Activated CD8-positive, alpha-beta memory T cell treated with anti-CD3 and anti-CD28 coated beads for 1 hour (primary cell): ENCODE results near the gene TCHHL1.

Experiments
- DNase-seq, 2 donors: peaks; one replicate each; pipeline ENCODE4 v3.0.0-alpha.2; 2020; ENCODE audit warnings: low read depth in 1 of 2; ENCODE audit errors: extremely low read depth in 1 of 2

Gene TCHHL1

DNA sequence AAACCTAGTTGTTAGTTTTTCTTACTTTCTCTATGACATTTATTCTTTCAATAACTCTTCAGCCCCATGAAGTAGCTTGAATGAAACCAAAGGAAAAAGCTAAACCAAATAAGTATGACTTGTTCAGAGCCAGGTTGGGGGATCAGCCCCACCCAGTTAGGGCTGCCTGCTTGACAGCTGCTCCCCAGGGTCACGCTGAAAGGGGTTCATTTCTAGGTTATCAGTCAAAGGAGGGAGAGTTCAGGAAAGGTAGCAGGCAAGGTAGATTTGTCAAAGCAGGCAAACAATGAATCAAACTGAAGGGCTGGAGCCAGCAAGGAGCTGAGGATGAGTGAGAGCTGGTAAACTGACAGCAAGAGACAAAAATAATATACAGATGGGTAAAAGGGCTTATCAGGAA is 49.0 kb downstream of the TCHHL1 start:
- no peak for DNase-seq

DNA sequence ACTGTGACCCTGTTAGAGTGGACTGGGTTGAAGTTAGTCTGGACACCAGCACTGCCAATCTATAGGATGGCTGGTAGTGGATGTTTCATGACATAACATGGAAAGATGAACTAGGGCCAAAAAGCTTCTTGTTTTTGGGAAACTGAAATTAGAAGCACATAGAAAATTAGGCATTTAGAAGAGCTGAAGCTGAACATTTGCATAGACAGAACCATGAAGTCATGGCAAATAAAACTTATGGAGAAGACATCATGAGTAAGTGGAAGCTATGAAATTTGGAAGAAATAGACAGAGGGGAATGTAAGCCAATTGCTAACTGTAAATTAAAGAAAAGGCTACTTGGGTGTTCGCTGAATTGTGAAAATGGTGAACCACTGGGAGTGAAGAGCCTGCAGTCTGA is 49.4 kb downstream of the TCHHL1 start:
- no peak for DNase-seq

DNA sequence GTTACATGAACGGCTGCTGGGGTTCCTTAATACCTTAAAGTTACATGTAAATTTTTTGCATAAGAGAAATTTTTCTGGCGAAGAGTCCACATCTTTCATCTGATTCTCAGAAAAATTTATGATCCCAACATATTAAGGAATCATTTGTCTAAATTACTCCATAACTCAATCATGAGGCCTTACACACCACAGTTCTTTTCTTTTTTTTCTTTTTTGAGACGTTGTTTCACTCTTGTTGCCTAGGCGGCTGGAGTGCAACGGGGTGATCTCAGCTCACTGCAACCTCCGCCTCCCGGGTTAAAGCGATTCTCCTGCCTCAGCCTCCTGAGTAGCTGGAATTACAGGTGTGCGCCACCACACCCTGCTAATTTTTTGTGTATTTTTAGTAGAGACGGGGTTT is 50.0 kb downstream of the TCHHL1 start:
- no peak for DNase-seq

DNA sequence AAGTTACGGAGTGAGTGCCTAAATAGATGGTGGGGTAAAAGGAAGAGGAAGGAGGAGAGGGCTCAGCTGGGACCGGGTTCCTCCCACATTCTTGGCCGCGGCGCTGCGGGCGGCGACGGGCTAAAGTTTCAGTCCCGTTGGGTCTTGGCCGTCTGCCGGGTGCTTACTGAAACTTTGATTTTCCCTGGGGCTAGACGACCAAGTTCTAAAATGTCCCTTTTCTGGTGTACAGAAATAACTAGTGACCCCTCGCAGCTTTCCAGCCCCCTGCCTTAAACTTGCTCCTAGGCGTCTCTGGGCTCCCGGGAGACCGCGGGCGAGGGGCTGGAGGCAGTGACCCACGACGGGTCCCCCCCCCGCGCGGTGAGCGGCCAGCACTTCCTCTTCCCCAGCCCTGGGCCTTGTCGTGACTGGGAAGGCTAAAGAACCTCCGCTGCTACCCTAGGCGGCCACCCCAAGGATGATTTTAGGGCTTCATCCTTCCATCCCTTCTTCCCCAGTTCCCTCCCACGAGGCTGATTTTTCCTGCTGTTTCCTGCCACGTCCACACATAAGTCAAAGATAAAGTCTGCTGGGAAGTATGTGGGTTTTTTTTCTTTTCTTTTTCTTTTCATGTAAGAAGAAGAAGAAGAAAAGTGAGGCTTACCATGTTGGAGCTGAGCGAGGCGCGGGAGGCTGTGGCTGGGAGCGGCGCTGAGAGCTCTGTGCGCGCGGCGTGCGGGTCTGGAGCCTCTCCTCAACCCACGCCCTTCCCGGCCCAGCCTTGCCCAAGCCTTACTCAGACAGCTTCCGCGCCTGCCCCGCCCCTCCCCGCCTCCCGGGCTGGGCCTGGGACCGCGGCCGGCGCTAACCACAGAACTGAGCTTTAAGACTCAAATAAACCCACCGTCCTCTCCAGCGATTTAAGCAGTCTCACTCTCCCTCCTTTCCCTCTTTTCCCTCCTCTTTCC is 52.3 kb downstream of the TCHHL1 start, which contains the start of gene S100A11:
Gene S100A11 (minus strand): TSS at position 738 of the 950 bp plus-strand sequence. CDS start 89 bp downstream, at position 649.
- DNase-seq, result peak; percentile 51 to 61

DNA sequence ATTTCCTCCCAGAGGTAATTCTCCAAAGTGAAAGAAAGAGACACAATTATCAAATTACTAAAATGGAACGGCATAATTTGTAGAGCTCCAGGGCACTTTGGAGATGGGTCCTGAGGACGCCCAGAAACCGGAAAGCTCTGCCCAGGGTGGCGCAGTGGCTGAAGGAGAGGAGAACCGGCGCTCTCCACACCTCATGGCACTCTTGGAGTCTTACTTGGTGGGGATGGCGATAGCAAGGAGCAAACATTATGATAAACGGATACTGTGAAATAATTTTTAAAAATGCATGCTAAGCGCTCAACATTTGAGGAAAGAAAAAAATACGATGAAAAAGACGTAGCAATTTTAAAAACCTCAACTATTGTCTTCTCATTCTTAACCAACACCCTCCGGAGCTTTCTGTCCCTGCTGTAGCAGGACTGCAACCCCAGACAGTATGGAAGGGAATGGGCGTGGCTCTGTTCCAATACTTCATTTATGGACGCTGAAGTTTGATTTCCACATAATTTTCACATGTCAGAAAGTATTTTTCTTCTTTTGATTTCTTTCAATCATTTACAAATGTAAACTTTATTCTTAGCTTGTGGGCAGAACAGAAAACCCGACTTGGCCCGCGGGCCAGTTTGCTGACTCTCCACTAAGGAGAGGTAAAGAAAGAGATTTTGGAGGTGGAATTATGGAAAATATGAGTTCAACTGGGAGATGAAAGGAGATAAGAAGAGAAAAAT is 53.2 kb downstream of the TCHHL1 start:
- DNase-seq, result no peak

DNA sequence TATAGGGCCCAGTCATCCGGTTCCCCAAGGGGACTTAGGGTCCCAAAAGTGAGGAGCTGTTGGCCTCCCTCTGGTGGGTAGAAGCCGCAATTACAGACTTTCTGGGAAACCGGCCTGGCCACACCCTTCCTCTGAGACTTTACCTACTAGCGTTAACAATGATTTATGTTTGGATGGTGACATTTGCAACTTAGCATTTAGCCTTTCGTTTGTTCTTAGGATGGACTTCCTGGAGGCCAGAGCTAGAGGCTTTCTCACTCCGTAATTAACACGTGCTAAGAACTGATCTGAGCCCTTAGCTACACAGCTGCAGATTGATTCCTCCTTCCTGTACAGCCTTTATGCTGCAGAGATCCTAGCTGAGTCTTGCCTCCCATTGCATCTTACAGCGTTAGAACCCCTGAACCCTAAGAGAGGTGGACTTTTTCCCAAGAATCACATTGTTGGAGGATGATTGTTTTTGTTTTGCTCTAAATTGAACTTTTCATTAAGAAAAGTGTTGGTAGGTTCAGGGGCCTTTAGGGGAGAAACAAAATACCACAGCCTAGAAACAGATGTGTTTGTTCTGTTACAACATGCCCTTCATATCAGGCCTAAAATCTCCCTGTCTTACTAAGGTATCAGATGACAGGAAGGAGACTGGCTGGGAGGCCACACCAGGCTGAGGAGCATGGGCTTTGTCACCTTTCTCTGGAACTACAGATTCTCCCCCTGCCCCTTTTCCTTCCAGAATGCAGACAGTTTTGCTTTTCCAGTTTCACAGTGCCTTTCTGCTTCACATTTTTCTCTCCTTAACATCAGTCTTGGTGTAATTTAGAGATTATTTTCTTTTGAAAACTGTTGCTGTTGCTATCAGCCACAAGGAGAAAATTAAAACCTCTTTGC is 54.0 kb downstream of the TCHHL1 start:
- DNase-seq, result peak in 1 of 2 donors; percentile 36

DNA sequence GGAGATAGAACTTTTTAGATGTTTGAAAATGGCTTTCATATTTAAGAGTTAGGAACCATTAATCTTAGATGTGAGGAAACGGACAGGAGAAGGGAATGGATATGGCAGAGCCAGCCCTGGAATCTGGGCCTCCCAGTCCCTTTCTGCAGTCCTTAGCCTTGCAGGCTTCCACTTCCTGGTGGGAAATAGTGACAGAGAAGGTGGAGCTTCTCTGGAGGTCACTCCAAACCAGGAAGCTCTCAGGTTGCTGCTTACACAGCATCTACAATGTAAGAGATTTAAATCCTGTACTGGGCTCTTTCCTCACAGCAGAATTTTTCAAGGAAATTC is 54.6 kb downstream of the TCHHL1 start:
- no peak for DNase-seq
